Measurements from ENCODE around the gene TMEM163. TPM values are rescaled to one million over a fixed set of nuclear protein-coding genes. Genes with fewer than 3 reads are reported as not detected.

Gene TMEM163
- total and polyA plus RNA-seq, 4 donors, result 5.8 to 46.9 (median 29.8) TPM

DNA sequence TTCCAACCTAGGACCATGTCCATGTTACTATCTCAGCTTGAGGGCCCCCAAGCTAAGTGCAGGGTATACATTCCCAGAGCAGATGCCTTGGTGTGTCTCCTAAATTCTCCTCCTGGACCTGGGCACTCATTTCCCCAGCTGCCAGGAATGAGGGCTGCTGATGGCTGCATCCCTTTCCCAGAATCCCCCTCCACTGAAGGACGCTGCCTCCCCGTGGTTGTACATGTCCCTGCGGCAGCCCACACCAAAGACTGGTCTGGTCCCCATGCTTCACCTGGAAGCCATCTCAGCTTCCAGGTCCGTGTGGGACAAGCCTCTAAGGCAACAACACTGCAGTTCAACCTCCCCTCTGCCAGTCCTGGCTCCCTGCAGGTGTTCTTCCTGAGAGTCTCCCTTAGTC, 14.6 kb downstream of the TMEM163 start:
- ATAC-seq (ENCODE audit: insufficient read depth, low FRiP score), result no peak
- Histone ChIP-seq H3K9me3 (ENCODE audit: control insufficient read depth in 4 of 4, insufficient read depth in 3 of 4, low read length in 3 of 4) (no peaks in the 10 kb centered on the region), H3K9ac (ENCODE audit: insufficient read depth in 1 of 2, low read length in 2 of 2) (no peak overlapping the region), H3K36me3 (ENCODE audit: control insufficient read depth in 4 of 4, insufficient read depth in 4 of 4, low read length in 4 of 4) (no peaks in the 10 kb centered on the region), H3K4me3 (no peak overlapping the region), H3K4me1 (ENCODE audit: control insufficient read depth in 5 of 5, insufficient read depth in 5 of 5, low read length in 5 of 5) (no peaks in the 10 kb centered on the region), H3K27ac (ENCODE audit: low read depth in 1 of 2, low read length in 1 of 2) (no peak overlapping the region), H3K27me3 (ENCODE audit: control insufficient read depth in 3 of 3, insufficient read depth in 3 of 3, low read length in 2 of 3) (no peaks in the 10 kb centered on the region)
- TF ChIP-seq, protein P1, sequence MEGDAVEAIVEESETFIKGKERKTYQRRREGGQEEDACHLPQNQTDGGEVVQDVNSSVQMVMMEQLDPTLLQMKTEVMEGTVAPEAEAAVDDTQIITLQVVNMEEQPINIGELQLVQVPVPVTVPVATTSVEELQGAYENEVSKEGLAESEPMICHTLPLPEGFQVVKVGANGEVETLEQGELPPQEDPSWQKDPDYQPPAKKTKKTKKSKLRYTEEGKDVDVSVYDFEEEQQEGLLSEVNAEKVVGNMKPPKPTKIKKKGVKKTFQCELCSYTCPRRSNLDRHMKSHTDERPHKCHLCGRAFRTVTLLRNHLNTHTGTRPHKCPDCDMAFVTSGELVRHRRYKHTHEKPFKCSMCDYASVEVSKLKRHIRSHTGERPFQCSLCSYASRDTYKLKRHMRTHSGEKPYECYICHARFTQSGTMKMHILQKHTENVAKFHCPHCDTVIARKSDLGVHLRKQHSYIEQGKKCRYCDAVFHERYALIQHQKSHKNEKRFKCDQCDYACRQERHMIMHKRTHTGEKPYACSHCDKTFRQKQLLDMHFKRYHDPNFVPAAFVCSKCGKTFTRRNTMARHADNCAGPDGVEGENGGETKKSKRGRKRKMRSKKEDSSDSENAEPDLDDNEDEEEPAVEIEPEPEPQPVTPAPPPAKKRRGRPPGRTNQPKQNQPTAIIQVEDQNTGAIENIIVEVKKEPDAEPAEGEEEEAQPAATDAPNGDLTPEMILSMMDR (IDR thresholded peaks at IDR 0.05; ENCODE audit: control extremely low read depth, extremely low read depth), result no peak
- WGBS, 2 donors, result 83 to 95% methylated on average over 4 of the region's 4 CpGs
- no peak for DNase-seq

DNA sequence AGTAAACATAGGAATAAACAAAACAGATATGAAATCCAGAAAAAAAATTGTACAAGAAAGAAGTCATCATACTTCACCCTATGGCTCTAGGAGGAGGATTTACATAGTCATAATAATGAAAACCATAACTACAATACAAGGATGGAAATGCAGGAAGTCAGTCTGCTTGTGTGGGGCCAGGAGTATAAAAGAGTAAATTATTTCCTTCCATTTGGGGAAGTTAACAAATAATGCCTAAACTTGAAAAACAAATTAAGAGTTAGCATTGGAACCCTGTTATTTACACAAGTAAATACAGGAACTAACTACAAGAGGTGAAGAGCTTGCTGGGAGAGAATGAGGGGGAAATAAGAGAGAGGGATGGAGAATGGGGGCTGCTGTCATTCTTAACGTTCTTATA, 15.4 kb downstream of the TMEM163 start:
- Histone ChIP-seq H3K9me3 (ENCODE audit: control insufficient read depth in 4 of 4, insufficient read depth in 3 of 4, low read length in 3 of 4) (no peaks in the 10 kb centered on the region), H3K4me3 (no peak overlapping the region), H3K36me3 (ENCODE audit: control insufficient read depth in 4 of 4, insufficient read depth in 4 of 4, low read length in 4 of 4) (no peaks in the 10 kb centered on the region), H3K27me3 (ENCODE audit: control insufficient read depth in 3 of 3, insufficient read depth in 3 of 3, low read length in 2 of 3) (no peaks in the 10 kb centered on the region), H3K4me1 (ENCODE audit: control insufficient read depth in 5 of 5, insufficient read depth in 5 of 5, low read length in 5 of 5) (no peaks in the 10 kb centered on the region), H3K9ac (ENCODE audit: insufficient read depth in 1 of 2, low read length in 2 of 2) (no peak overlapping the region), H3K27ac (ENCODE audit: low read depth in 1 of 2, low read length in 1 of 2) (no peak overlapping the region)
- ATAC-seq (ENCODE audit: insufficient read depth, low FRiP score) (no peak), DNase-seq (no peak)
- TF ChIP-seq, protein P1 (IDR thresholded peaks at IDR 0.05; ENCODE audit: control extremely low read depth, extremely low read depth), result no peak
- 16 to 17% methylated on average over 1 of the region's 1 CpG for WGBS, 2 donors

DNA sequence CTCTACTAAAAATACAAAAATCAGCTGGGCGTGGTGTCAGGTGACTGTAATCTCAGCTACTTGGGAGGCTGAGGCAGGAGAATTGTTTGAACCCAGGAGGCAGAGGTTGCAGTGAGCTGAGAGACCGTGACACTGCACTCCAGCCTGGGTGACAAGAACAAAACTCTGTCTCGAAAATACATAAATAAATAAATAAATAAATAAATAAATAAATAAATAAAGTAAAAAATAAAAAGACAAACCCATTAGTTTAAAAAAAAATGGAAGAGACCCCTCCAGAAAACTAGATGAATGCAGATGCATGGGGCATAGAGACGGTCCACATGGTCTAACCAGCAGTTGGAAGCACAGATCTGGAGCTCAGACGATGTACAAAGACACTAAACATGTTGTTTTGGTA, 18.1 kb downstream of the TMEM163 start:
- ATAC-seq (ENCODE audit: insufficient read depth, low FRiP score) (no peak), DNase-seq (no peak)
- 91 to 93% methylated on average over 5 of the region's 5 CpGs for WGBS, 2 donors
- no peak overlapping the region for H3K4me3 ChIP-seq
- no peaks in the 10 kb centered on the region for H3K4me1 ChIP-seq (ENCODE audit: control insufficient read depth in 5 of 5, insufficient read depth in 5 of 5, low read length in 5 of 5)
- no peak overlapping the region for H3K27ac ChIP-seq (ENCODE audit: low read depth in 1 of 2, low read length in 1 of 2)
- no peaks in the 10 kb centered on the region for H3K36me3 ChIP-seq (ENCODE audit: control insufficient read depth in 4 of 4, insufficient read depth in 4 of 4, low read length in 4 of 4)
- no peaks in the 10 kb centered on the region for H3K27me3 ChIP-seq (ENCODE audit: control insufficient read depth in 3 of 3, insufficient read depth in 3 of 3, low read length in 2 of 3)
- TF ChIP-seq, protein P1 (IDR thresholded peaks at IDR 0.05; ENCODE audit: control extremely low read depth, extremely low read depth), result no peak
- no peak overlapping the region for H3K9ac ChIP-seq (ENCODE audit: insufficient read depth in 1 of 2, low read length in 2 of 2)
- no peaks in the 10 kb centered on the region for H3K9me3 ChIP-seq (ENCODE audit: control insufficient read depth in 4 of 4, insufficient read depth in 3 of 4, low read length in 3 of 4)

DNA sequence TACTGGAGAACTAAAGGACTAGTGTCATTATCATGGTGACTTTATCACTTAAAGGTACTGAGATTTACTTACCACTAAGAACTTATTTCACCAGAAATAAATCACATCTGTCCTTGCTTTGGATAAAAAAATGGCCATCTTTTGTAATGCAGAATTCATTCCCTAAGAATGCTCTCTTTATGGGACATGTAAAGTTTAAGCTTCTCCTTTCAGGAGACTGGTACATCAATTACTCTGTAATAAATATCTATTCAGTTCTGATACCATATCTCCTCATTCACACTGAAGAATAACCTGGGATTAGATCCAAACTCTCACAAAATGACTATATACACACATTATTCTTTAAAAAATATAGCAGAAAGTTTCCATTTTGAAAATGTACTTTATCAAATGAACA, 24.4 kb downstream of the TMEM163 start:
- DNase-seq, result no peak

More for the DNA sequence above, 24.4 kb downstream of the TMEM163 start:
- Histone ChIP-seq H3K9ac (ENCODE audit: insufficient read depth in 1 of 2, low read length in 2 of 2) (no peak overlapping the region), H3K9me3 (ENCODE audit: control insufficient read depth in 4 of 4, insufficient read depth in 3 of 4, low read length in 3 of 4) (peaks cover 0 to 2% (median 0%) of the 10 kb centered on the region in 4 donors), H3K36me3 (ENCODE audit: control insufficient read depth in 4 of 4, insufficient read depth in 4 of 4, low read length in 4 of 4) (no peaks in the 10 kb centered on the region), H3K27me3 (ENCODE audit: control insufficient read depth in 3 of 3, insufficient read depth in 3 of 3, low read length in 2 of 3) (no peaks in the 10 kb centered on the region), H3K4me3 (no peak overlapping the region), H3K27ac (ENCODE audit: low read depth in 1 of 2, low read length in 1 of 2) (no peak overlapping the region), H3K4me1 (ENCODE audit: control insufficient read depth in 5 of 5, insufficient read depth in 5 of 5, low read length in 5 of 5) (peaks cover 0 to 5% (median 0%) of the 10 kb centered on the region in 5 donors)
- no peak for ATAC-seq (ENCODE audit: insufficient read depth, low FRiP score)
- TF ChIP-seq, protein P1 (IDR thresholded peaks at IDR 0.05; ENCODE audit: control extremely low read depth, extremely low read depth), result no peak
